HG03159 (cell line): Measurements from ENCODE around the gene PRPF40A.

Experiments
- ATAC-seq: cut with Tn5 transposase; IDR thresholded peaks from one replicate; pipeline ENCODE4 v1.9.1; 2021; ENCODE audit warnings: mild to moderate bottlenecking, moderate library complexity; ENCODE audit not compliant: unreplicated experiment

Gene PRPF40A

DNA sequence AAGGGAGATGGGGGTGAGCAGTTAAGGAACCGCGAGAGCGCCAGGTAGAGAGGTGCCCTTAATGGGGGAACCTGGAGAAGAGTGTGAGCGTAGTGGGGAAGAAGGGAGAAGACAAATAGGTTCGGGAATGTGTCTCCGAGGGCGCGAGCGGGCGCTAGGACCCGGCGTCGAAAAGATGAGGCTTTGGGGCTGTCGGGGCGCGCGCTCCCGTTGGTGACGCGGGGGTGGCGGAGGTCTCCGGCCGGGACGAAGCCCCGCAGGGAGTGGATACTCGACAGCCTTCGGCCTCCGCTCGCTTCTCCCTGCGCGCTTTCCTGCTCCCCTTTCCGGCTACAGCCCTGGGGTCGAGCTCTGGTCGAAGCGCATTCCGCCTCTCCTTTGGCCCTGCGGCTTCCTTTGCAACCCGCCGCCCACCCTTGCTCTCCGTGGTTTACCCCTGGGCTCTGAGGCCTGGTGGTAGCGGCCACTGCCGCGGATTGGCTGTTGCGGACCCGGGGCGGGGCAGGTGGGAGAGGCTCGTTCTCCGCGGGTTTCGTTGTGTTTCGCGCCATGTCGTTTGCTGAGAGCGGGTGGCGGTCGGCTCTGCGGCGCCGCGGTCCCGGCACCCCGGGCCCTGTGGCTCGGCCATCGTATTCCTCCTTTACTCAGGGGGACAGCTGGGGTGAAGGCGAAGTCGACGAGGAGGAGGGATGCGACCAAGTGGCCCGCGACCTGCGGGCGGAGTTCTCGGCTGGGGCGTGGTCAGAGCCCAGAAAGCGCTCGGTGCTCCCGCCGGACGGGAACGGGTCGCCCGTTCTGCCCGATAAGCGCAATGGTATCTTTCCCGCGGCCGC is 1.0 kb upstream of the PRPF40A start, which contains the start of gene ARL6IP6:
Gene ARL6IP6, plus strand, starts transcription at position 545 of the 833 bp plus-strand sequence. Its CDS starts 5 bp downstream, at position 550.
- peak; percentile 69 for ATAC-seq

DNA sequence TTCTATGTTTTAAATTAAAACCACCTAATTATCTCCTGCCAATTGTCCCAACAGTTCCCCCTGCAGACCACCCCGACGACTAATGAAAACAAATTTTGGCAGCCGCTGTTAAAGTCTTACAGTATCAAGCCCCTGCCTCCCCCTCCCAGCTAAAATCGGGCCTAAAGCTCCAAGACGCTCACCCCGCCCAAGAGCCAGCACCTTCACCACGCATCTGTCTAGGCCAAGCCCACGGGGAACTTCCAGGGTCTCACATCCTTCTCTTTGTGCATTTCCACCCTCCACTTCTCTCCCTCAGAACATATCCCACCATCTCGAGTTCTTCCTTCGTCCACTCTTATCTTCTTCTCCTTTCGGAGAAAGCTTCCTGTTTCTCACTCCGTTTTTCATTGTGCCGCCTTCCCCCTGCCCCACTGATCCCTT is 445 bp downstream of the PRPF40A start:
- peak; percentile 2 for ATAC-seq

DNA sequence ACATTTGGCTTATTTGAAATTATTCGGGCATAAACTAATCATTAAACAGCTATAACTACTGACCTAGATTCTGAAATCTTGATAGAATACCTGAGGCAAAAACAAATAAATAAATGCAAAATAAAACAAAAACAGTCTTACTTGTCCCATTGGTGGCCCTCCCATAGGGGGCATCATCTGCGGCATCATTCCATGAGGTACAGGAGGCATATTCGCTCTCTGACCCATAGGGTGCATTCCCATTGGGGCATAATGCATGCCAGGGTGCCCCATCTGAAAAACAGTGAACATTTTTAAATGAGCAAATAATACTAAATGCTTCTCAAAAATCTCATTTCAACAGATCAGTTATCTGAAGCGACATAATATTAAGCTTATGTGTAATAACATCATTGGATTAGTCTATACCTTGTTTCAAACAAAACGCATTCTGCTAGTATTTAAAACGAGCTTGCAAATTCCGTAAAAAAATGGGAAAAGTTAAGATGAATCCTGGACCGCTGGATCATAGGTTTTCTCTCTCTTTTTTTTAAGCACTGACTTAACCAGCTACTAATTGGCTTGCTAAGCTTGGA is 1.3 kb downstream of the PRPF40A start:
- no peak for ATAC-seq

GRCh38 chr2:152715112-152715511 is 2.1 kb downstream of the PRPF40A start:
- ATAC-seq, result no peak

DNA sequence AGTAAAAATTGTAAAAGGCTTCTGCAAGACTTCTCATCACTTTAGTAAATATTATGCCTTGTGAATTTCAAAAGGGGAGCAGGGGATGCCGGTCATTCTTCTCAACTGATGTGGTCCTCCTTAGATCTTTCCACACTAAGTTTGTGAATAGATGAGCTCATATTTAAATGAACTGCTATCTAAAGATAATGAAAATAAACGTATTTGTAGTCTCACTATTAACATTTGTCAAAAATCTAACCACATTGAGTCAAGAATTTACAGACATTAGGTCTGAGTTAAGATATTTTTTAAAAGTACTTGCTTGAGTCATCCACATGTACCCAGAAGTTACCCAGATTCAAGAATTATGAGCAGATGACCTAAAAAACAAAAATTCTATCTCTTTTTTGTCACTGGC is 6.5 kb downstream of the PRPF40A start:
- no peak for ATAC-seq

DNA sequence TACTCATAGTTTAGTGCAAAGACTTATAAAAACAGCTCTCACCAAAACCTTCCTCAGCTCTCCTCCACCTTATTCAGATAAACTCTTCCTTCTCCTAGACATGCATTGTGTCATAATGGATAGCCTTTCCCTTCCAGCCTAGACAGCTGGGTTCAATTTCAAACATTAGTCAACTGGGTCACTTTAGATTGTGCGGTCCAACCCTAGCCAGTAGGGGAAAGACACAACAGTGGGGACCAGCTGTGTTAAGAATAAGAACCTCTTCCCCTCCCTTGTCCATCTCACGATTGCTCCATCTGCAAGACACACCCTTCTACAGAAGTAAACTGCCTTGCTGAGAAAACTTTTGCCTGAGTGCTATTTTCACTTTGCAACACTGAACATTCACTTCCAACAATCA is 8.5 kb downstream of the PRPF40A start:
- ATAC-seq, result no peak

GRCh38 chr2:152706477-152707021 is 10.7 kb downstream of the PRPF40A start:
- no peak for ATAC-seq

DNA sequence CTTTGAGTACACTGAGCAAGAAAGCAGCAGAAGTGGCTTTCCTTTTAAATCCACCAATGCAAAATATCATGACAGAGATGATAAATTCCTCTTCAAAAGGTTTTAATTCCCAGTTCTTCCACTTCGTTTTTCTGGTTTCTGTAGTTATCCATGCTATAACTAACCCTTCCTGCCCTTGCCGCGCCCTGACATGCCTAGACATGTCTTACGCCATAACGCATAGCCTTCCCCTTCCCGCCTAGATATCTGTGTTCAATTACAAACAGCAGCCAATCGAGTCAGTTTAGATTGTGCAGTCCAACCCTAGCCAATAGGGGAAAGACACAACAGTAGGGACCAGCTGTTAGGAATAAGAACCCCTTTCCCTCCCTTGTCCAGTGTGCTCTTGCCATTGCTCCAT is 16.1 kb downstream of the PRPF40A start:
- no peak for ATAC-seq

GRCh38 chr2:152696476-152696875 is 20.8 kb downstream of the PRPF40A start:
- no peak for ATAC-seq

DNA sequence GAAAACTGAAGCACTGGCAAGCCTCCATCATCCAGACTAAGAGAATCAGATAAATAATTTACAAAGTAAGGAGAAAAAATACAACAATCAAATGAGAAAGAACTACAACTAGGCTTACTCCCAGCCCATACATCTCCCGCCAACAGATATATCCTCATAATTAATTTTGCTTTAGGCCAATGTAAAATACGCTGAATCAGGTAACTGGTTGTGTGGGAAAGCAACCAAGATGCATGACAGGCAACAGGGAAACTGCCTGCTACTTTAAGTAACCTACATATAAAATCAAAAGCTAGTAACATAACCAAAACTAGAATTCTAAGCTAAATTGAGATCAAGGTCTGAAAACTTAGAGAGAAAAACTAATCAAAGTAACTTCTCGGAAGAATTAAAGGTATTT is 21.5 kb downstream of the PRPF40A start:
- no peak for ATAC-seq

DNA sequence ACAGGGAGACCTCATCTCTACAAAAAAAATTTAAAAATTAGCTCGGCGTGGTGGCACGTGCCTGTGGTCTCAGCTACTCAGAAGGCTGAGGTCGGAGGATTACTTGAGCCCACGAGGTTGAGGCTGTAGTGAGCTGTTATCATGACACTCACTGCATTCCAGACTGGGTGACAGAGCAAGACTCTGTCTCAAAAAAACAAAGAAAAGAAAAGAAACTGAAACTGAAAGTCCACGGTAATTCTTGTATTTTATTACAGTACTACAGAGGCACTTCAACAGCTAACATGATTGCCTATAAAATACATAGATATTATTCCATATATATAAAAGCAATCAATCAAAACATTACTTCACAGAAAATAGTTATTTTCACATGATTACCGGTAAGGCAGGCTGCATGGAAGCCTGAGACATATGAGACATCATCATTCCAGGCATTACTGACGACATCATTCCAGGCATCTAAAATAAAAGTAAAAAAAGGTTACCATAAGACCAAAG is 23.1 kb downstream of the PRPF40A start:
- ATAC-seq, result peak; percentile 44

DNA sequence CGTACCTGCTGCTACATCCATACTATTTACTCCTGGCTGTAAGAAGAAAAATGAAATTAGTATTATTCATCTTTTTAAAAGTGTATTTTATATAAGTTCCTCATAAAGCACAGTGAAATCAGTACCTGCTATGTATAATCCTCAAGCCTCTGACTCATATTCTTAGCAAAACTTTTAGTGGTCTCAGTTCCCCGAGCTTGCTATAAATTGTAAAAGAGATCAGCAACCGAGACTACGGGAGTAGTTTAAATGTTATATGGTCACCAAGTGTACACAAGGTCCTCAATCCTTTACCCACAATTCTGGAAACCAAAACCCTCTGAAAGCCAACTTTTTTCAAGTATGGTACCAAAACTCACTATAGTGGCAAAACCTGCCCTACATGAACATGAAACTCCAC is 24.2 kb downstream of the PRPF40A start:
- ATAC-seq, result peak; percentile 93

DNA sequence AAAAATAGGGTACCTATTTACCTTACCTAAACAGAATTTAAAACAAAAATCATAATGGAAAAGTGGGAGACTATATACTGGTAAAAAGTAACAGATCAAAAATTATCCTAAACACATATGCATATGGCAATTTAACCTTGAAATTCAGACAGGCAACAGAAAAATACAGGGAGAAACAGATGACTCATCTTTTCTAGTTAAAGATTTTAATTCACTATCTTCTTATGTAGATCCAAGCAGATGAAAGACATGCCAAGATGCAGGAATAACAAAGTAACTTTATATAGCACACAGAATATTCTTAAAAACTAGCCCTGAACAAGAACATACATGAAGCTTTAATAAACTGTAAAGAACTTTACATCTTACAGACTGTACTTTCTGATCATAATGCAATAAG is 30.9 kb downstream of the PRPF40A start:
- ATAC-seq, result no peak

DNA sequence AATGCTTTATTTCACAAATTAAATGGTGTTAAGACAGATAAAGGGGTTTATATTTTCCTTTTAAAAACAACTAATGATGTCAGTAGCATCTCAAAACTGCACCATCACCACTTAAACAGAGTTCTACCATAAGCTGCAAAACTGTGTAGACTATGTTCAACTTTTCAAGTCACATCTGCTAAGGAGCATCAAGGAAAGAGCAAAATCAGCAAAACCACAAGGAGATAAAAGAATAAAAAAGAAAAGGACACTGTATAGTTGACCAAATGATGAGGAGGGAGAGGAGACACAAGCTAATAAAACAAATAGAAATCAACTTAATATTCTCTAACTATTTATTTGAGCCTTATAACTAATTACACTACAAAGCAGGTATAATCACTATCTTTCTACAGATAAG is 33.9 kb downstream of the PRPF40A start:
- no peak for ATAC-seq

DNA sequence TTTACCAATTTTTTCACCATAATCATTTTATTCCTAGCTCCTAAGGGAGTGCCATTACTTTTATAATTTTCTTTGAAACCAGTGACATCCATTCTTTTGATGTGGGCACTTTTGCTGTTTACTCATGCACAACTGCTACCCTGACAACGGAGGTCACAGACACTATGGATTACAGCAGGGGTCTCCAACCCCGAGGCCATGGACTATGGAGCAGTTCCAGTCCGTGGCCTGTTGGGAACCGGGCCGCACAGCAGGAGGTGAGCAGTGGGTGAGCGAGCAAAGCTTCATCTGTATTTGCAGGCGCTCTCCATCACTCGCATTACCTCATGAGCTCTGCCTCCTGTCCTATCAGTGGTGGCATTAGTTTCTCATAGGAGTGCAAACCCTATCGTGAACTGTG is 34.6 kb downstream of the PRPF40A start:
- no peak for ATAC-seq

GRCh38 chr2:152678808-152679207 is 38.5 kb downstream of the PRPF40A start:
- no peak for ATAC-seq

- ATAC-seq, result no peak
These were observed 40.8 kb downstream of the PRPF40A start for GRCh38 chr2:152676461-152676860.

DNA sequence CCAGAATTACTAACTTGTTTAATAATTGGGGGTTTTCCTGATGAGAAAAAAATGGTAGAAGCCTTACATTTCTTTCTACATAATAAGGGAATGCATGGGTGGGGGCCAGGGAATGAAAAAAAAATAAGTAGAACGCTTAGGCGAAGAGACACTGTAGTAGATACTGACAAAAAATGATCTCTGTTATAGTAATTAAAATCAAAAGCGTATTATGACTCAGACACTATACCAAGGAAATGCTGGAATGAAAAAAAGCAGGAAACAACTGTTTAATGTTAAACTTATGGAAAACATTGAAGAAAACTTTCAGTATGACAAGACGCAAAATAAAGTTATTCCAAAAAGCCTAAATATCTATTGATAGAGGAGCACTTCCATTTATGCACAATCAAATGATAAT is 42.9 kb downstream of the PRPF40A start:
- no peak for ATAC-seq

GRCh38 chr2:152664725-152665124 is 52.5 kb downstream of the PRPF40A start:
- no peak for ATAC-seq

DNA sequence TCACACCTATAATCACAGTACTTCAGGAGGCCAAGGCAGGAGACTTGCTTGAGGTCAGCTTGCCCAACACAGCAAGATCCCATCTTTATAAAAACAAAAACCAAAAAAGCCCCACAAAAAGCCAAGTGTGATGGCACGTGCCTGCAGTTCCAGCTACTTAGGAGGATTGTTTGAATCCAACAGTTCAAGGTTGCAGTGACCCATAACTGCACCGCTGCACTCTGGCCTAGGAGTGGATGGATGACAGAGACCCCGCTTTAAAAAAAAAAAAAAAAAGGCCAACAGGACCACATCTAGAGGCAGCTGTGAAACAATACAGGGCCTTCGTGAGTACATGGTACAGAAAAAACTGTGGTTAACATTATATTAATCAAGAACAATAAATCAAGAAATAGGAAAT is 56.2 kb downstream of the PRPF40A start:
- no peak for ATAC-seq

DNA sequence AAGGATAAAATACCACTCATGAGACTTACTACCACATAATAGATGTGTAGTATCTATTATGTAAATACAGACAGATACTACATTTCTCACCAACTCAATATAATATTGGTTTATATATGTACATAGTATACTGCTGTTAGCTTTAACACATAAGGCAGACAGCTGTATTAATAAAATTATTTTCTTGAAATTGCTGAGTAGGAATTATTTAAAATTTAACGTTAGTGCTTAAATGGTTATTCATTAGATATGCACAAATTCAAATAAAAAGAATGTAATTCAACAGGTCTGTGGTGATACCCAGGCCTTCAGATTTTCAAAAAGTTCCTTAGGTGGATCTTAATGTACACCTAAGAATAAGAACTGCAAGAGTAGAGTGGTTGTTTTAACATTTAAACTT is 59.0 kb downstream of the PRPF40A start:
- ATAC-seq, result no peak

DNA sequence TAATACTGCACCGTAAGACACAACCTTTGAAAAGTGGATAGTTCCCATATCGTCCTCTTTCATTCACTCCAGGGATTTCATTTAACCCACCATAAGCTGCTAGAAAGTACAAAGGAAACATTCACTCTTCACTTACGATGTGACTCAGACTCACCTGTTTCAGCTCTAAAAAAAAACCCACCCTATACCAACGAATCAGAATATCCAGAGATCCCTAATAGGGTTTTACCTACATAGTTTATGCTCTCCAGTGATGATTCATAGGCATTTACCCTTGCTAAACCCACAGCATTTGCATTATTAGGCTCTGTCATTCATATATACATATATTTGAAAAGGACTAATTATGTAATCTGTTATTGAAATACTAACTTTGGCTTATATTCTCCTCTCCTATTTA is 60.2 kb downstream of the PRPF40A start:
- peak; percentile 51 for ATAC-seq
